Hepatocyte (in vitro differentiated cells): ENCODE data around the gene UBE2O. TPM values are rescaled to one million over a fixed set of nuclear protein-coding genes. Genes with fewer than 3 reads are reported as not detected.

ENCODE experiments used
- DNase-seq: peaks from one replicate; pipeline ENCODE4 v3.0.0-alpha.2; 2016; ENCODE audit warnings: low spot score
- H2AFZ ChIP-seq: fragments of 200-600 bp; sonication (generic); 2 replicates; pipeline ENCODE4 v1.6.0; 2016; ENCODE audit warnings: antibody characterized with exemption, mild to moderate bottlenecking
- H3K27ac ChIP-seq: fragments of 200-600 bp; sonication (generic); 2 replicates; pipeline ENCODE4 v1.5.1; 2016; ENCODE audit warnings: mild to moderate bottlenecking
- H3K27me3 ChIP-seq: fragments of 200-600 bp; sonication (generic); 2 replicates; pipeline ENCODE4 v1.6.1; 2016
- H3K36me3 ChIP-seq: fragments of 200-600 bp; sonication (generic); replicated peaks from 2 replicates; pipeline ENCODE4 v1.5.1; 2016; ENCODE audit warnings: low read depth; ENCODE audit not compliant: insufficient read depth
- H3K4me1 ChIP-seq: fragments of 200-600 bp; sonication (generic); 2 replicates; pipeline ENCODE4 v1.5.1; 2016; ENCODE audit warnings: mild to moderate bottlenecking, moderate library complexity; ENCODE audit not compliant: insufficient read depth
- H3K4me2 ChIP-seq: fragments of 200-600 bp; sonication (generic); 2 replicates; pipeline ENCODE4 v1.6.0; 2016
- H3K4me3 ChIP-seq: fragments of 200-600 bp; sonication (generic); 2 replicates; pipeline ENCODE4 v1.5.1; 2016; ENCODE audit warnings: mild to moderate bottlenecking
- H3K79me2 ChIP-seq: fragments of 200-600 bp; sonication (generic); 2 replicates; pipeline ENCODE4 v1.6.0; 2017; ENCODE audit warnings: mild to moderate bottlenecking
- H3K9me2 ChIP-seq: fragments of 200-600 bp; sonication (generic); replicated peaks from 2 replicates; pipeline ENCODE4 v1.6.0; 2017; ENCODE audit warnings: mild to moderate bottlenecking; ENCODE audit not compliant: insufficient read depth
- H3K9me3 ChIP-seq: fragments of 200-600 bp; sonication (generic); 2 replicates; pipeline ENCODE4 v1.5.1; 2016; ENCODE audit warnings: low read depth, mild to moderate bottlenecking
- H4K20me1 ChIP-seq: fragments of 200-600 bp; sonication (generic); 2 replicates; pipeline ENCODE4 v1.6.0; 2016; ENCODE audit warnings: mild to moderate bottlenecking; ENCODE audit not compliant: insufficient read depth, poor library complexity, severe bottlenecking
- CTCF ChIP-seq: fragments of 200-600 bp; sonication (generic); IDR thresholded peaks from 2 replicates; pipeline ENCODE4 v1.5.1; 2016; ENCODE audit warnings: antibody characterized with exemption, mild to moderate bottlenecking; ENCODE audit not compliant: poor library complexity
- EZH2 ChIP-seq: fragments of 200-600 bp; sonication (generic); IDR thresholded peaks from 2 replicates; pipeline ENCODE4 v1.6.1; 2016; ENCODE audit warnings: antibody characterized with exemption, mild to moderate bottlenecking, borderline replicate concordance
- EZH2phosphoT487 ChIP-seq: fragments of 200-600 bp; sonication (generic); IDR thresholded peaks from one replicate; pipeline ENCODE4 v1.6.1; 2018; ENCODE audit warnings: antibody characterized with exemption, mild to moderate bottlenecking, low read depth, moderate library complexity; ENCODE audit not compliant: unreplicated experiment, severe bottlenecking
- WGBS: methylation state at CpG from one replicate; pipeline ENCODE4 v1.1.6; 2016; ENCODE audit warnings: low lambda C conversion rate; ENCODE audit errors: missing lambda C conversion rate; 5-methylcytosine and 5-hydroxymethylcytosine counted together
- polyA plus RNA-seq: library from polyadenylated mRNA; unstranded; fragments of >200 nt; fragmentation: Nextera tagmentation; extraction: Ambion mirVana; gene quantifications from 2 replicates; pipeline ENCODE4 v1.2.1, GENCODE V29; 2016
- total RNA-seq: library from RNA; depleted of rRNA; stranded (reverse); fragments of >200 nt; gene quantifications from 2 replicates; pipeline ENCODE4 v1.2.3, GENCODE V29; 2014

The UBE2O gene
- total RNA-seq (14.6 and 15.2 TPM in 2 replicates), polyA plus RNA-seq (9.7 and 12.5 TPM in 2 replicates)

- Histone ChIP-seq H2AFZ (peak within 1 kb of the TSS; percentile 99), H3K27me3 (no peaks in the 10 kb centered on the region), H3K27ac (peak within 1 kb of the TSS; percentile 62), H3K9me2 (no peaks in the 10 kb centered on the region), H3K4me3 (peak within 1 kb of the TSS; percentile 100), H3K4me1 (peaks cover 11% of the 10 kb centered on the region), H4K20me1 (peaks cover 27% of the 10 kb centered on the region), H3K4me2 (peak within 1 kb of the TSS; percentile 92), H3K9me3 (no peaks in the 10 kb centered on the region), H3K79me2 (peaks cover 49% of the 10 kb centered on the region), H3K36me3 (no peaks in the 10 kb centered on the region)
- DNase-seq, result peak; percentile 94
- WGBS, result under 1% methylated on average over 56 of the region's 101 CpGs
- TF ChIP-seq EZH2, result no peak
- TF ChIP-seq EZH2phosphoT487, result no peak
- peak; percentile 45 for TF ChIP-seq CTCF
Measured at GRCh38 chr17:76452660-76453430, at the start of gene UBE2O. Gene UBE2O (minus strand): TSS chr17:76453152. CDS start chr17:76453141, 11 bp downstream.

GRCh38 chr17:76501827-76502307, 48.9 kb upstream of the UBE2O start:
- Histone ChIP-seq H3K79me2 (peaks cover 11% of the 10 kb centered on the region), H3K27me3 (peaks cover 4% of the 10 kb centered on the region), H3K4me3 (no peak overlapping the region), H4K20me1 (no peaks in the 10 kb centered on the region), H3K27ac (peak overlapping the region; percentile 51), H2AFZ (peak overlapping the region; percentile 77), H3K9me3 (no peaks in the 10 kb centered on the region), H3K36me3 (no peaks in the 10 kb centered on the region), H3K4me1 (peaks cover 26% of the 10 kb centered on the region), H3K9me2 (no peaks in the 10 kb centered on the region), H3K4me2 (peak overlapping the region; percentile 92)
- WGBS, result 73% methylated on average over 11 of the region's 11 CpGs
- peak; percentile 11 for DNase-seq
- TF ChIP-seq EZH2phosphoT487, result no peak
- no peak for TF ChIP-seq CTCF
- no peak for TF ChIP-seq EZH2

GRCh38 chr17:76501018-76501826, 48.3 kb upstream of the UBE2O start, which contains the start of gene RHBDF2:
Gene RHBDF2 (minus strand): TSS chr17:76501423. CDS start chr17:76481524, 19,899 bp downstream.
- Histone ChIP-seq H3K79me2 (peaks cover 11% of the 10 kb centered on the region), H3K4me1 (peaks cover 26% of the 10 kb centered on the region)
- 10% methylated on average over 14 of the region's 72 CpGs for WGBS

More at GRCh38 chr17:76501018-76501826, 48.3 kb upstream of the UBE2O start, which contains the start of gene RHBDF2:
- no peaks in the 10 kb centered on the region for H3K27me3 ChIP-seq
- H3K4me2 ChIP-seq, result peak within 1 kb of the TSS; percentile 92
- no peaks in the 10 kb centered on the region for H4K20me1 ChIP-seq
- H2AFZ ChIP-seq, result peak within 1 kb of the TSS; percentile 77
- H3K4me3 ChIP-seq, result peak within 1 kb of the TSS; percentile 87
- H3K9me3 ChIP-seq, result no peaks in the 10 kb centered on the region
- no peaks in the 10 kb centered on the region for H3K36me3 ChIP-seq
- no peaks in the 10 kb centered on the region for H3K9me2 ChIP-seq
- H3K27ac ChIP-seq, result peak within 1 kb of the TSS; percentile 51
- no peak for TF ChIP-seq EZH2
- no peak for TF ChIP-seq CTCF
- TF ChIP-seq EZH2phosphoT487, result no peak
- peak; percentile 94 for DNase-seq
